ENCODE data around the gene ZBTB26.
A peak's percentile ranks its signal among the peaks of the same experiment; 100 is the strongest.

ZBTB26 gene

DNA sequence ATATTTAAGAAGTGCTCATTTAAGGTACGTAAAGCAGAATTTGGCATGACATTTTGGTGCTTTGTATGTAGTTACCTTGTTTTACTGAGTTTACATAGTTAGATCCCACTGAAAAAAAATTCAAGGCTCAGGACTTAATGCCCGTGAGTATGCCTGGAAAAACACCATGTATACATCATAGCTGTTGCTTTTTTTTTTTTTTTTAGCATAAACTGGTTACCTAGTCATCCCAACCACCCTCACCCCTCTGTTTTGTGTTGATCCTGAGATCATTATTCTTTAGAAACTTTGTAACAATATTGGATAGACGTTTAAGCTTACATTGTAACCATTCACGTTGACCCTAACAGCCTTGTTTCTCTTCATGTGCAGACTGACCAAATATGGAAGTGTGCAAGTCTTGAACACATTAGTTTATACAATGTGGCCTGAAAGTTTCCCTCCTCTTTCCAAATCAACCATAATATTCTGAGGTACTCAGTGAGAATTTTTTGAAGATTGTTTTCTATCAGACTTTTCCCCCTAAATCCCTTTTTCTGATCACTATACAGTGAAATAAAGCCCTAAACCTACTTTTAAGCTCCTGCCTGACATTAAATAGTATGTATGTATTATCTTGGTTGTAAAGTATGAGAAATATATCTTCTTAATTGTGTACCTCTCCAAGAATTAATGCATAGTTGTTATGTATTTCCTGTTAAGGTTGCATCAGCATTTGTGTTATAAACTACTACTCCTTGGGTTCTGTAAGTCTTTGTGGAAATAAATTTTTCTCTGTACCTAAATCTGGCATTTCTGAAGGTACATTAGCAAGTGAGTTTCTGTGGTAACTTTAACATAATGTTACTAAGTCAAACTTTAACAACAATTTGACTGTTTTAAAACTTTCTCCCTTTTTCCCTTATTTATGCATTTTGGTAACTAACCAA is 13.9 kb upstream of the ZBTB26 start:
- H3K9me3 ChIP-seq (ENCODE audit: control insufficient read depth, insufficient read depth, low read depth, low read length) = no peaks in the 10 kb centered on the region
- H3K4me1 ChIP-seq (ENCODE audit: control insufficient read depth, insufficient read depth, low read length) = peaks cover 8% of the 10 kb centered on the region
- no peaks in the 10 kb centered on the region for H3K27me3 ChIP-seq (ENCODE audit: control insufficient read depth, insufficient read depth, low read length)
- no peak overlapping the region for H3K4me3 ChIP-seq (ENCODE audit: low read depth, low read length)
- H3K27ac ChIP-seq (ENCODE audit: low read depth, low read length) = no peak overlapping the region; the same call in 1 of the 2 replicates
- no peak overlapping the region for H3K9ac ChIP-seq (ENCODE audit: low read length)
- no peaks in the 10 kb centered on the region for H3K36me3 ChIP-seq (ENCODE audit: control insufficient read depth, insufficient read depth, low read length)

DNA sequence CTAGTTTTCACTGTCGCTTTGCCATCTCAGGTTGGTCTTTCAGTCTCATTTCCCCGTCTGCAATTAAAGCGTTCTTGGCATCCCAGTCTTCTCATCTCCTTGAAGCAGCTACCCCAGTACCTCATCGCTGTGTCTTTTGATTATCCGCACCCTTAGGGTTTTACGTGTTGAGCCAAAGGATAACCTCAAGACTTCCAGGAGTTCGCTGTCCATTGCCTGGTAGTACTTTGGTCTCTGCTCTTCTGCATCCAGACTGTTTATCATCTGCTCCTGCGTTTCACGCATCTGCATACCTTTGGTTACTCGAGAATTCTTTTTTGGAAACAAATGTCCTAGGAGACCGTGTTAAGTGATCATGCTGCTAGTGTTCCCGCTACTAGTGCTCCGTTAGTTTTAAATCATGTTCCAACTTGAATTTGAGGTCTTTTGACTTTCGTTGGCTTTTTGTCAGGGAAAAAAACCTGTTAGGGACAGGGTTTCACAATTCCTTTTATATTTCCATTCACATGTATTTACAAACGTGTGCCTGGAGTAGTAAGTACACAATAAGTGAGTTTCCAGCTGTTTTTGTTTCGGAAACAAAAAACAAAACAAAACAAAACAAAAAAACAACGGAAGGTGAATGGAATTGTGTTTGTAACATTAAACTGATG is 10.4 kb upstream of the ZBTB26 start:
- H3K4me3 ChIP-seq (ENCODE audit: low read depth, low read length) = peak overlapping the region; percentile 84
- no peaks in the 10 kb centered on the region for H3K9me3 ChIP-seq (ENCODE audit: control insufficient read depth, insufficient read depth, low read depth, low read length)
- peaks cover 5% of the 10 kb centered on the region; the same call in 1 of the 2 replicates for H3K4me1 ChIP-seq (ENCODE audit: control insufficient read depth, insufficient read depth, low read length)
- peak overlapping the region; percentile 95 for H3K9ac ChIP-seq (ENCODE audit: low read length)
- H3K27me3 ChIP-seq (ENCODE audit: control insufficient read depth, insufficient read depth, low read length) = no peaks in the 10 kb centered on the region
- H3K36me3 ChIP-seq (ENCODE audit: control insufficient read depth, insufficient read depth, low read length) = peaks cover 16% of the 10 kb centered on the region
- peak overlapping the region; percentile 93 for H3K27ac ChIP-seq (ENCODE audit: low read depth, low read length)

DNA sequence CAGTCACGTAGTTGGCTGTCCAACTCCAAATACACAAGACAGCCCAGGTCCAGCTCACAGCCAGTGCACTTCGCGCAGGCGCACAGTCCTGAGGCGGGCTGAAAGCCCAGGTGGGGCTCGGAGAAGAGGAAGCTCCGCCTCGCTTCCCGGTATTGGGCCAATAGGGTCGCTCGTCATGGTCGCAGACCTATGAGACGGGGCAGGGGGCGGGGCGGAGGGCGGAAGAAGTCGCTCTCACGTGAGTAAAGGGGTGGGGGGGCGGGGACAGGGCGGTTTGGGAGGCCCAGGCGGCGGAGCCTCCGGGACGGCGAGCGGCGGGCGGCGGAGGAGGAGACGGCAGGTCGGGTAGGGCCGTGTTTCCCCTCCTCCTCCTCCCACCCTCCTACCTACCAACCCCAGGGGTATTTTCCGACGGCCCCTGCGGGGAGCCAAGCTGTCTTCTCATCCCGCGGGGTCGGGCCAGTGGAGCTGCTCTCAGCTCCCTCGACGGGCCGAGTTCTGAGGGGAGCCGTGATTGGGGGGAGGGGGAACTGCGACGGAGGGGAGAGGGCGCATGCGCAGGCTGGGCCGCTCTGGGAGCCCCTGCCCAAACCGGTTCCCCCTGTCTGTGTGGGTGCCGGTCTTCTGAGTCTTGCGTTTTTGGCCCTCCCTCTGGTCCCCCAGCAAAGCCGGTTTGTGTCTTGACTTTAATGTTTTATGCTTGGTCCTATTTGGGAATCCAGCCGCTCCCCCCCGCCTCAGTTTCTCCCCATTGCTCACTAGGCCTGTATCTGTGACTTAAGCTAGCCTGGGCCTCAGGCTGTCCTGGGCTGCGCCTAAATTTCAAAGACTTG is 9.7 kb upstream of the ZBTB26 start, which contains the start of gene RABGAP1:
Gene RABGAP1, plus strand, starts transcription at position 272 of the 833 bp plus-strand sequence. CDS start 16,040 bp downstream, outside the sequence.
- H3K4me3 ChIP-seq (ENCODE audit: low read depth, low read length) = peak within 1 kb of the TSS; percentile 84
- peak within 1 kb of the TSS; percentile 93 for H3K27ac ChIP-seq (ENCODE audit: low read depth, low read length)
- no peaks in the 10 kb centered on the region for H3K27me3 ChIP-seq (ENCODE audit: control insufficient read depth, insufficient read depth, low read length)
- H3K9ac ChIP-seq (ENCODE audit: low read length) = peak within 1 kb of the TSS; percentile 95
- peaks cover 23% of the 10 kb centered on the region for H3K36me3 ChIP-seq (ENCODE audit: control insufficient read depth, insufficient read depth, low read length)
- H3K4me1 ChIP-seq (ENCODE audit: control insufficient read depth, insufficient read depth, low read length) = peaks cover 5% of the 10 kb centered on the region; the same call in 1 of the 2 replicates
- H3K9me3 ChIP-seq (ENCODE audit: control insufficient read depth, insufficient read depth, low read depth, low read length) = no peaks in the 10 kb centered on the region

DNA sequence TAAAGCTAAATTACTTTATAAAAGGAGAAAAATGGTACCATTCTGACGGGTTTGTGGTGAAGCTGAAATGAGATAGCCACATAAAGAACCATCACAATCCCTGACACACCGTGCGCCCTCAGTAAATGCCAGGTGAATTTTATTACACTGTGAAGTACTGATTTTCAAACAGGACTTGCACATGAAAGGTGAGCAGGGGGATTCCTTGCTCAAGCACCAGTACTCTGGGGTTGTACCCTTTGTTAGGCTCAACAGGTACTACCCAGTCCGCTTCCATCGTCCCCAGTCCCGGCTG is 9.1 kb upstream of the ZBTB26 start:
- peak overlapping the region; percentile 46 for H3K9ac ChIP-seq (ENCODE audit: low read length)
- peaks cover 5% of the 10 kb centered on the region; the same call in 1 of the 2 replicates for H3K4me1 ChIP-seq (ENCODE audit: control insufficient read depth, insufficient read depth, low read length)
- peak overlapping the region; percentile 32; the same call in 1 of the 2 replicates for H3K27ac ChIP-seq (ENCODE audit: low read depth, low read length)
- no peaks in the 10 kb centered on the region for H3K9me3 ChIP-seq (ENCODE audit: control insufficient read depth, insufficient read depth, low read depth, low read length)
- no peaks in the 10 kb centered on the region for H3K27me3 ChIP-seq (ENCODE audit: control insufficient read depth, insufficient read depth, low read length)
- H3K36me3 ChIP-seq (ENCODE audit: control insufficient read depth, insufficient read depth, low read length) = peaks cover 23% of the 10 kb centered on the region
- peak overlapping the region; percentile 56 for H3K4me3 ChIP-seq (ENCODE audit: low read depth, low read length)

DNA sequence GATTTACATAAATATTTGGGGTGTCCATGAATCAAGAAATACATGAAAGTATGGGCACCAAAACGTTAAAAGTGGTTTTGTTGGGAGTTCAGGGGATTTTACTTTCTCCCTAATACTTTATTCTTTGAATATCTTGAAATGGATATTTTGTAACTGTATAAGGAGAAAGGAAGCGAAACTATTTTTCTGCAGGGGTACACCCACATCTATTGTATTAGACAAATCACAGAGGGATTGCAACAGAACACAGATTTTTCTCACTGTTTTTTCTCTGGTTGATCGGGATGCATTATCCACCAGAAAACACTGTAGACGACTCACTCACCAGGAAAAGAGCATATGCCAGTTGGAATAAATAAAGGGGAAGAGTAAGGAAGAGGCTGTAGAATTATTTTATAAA is 8.3 kb upstream of the ZBTB26 start:
- Histone ChIP-seq H3K4me1 (ENCODE audit: control insufficient read depth, insufficient read depth, low read length) (peaks cover 5% of the 10 kb centered on the region; the same call in 1 of the 2 replicates), H3K27me3 (ENCODE audit: control insufficient read depth, insufficient read depth, low read length) (no peaks in the 10 kb centered on the region), H3K9me3 (ENCODE audit: control insufficient read depth, insufficient read depth, low read depth, low read length) (no peaks in the 10 kb centered on the region), H3K36me3 (ENCODE audit: control insufficient read depth, insufficient read depth, low read length) (peaks cover 23% of the 10 kb centered on the region), H3K27ac (ENCODE audit: low read depth, low read length) (no peak overlapping the region), H3K9ac (ENCODE audit: low read length) (no peak overlapping the region), H3K4me3 (ENCODE audit: low read depth, low read length) (no peak overlapping the region)

DNA sequence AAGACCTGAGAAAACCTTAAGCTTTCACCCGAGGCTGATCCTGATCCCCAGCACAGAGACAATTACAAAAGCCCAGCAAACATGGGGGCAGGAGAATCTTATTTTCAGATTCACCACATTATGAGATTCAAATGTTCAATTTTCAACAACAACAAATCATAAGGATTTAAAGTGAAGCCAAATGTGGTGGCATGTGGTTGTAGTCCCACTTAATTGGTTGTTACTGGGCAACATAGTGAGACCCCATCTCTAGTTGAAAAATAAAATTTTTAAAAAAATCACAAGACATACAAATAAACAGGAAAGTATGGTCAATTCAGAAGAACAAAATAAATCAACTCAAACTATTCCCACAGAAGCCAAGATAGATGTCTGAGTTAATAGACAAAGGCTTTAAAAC is 5.6 kb upstream of the ZBTB26 start:
- Histone ChIP-seq H3K4me3 (ENCODE audit: low read depth, low read length) (no peak overlapping the region), H3K9ac (ENCODE audit: low read length) (no peak overlapping the region), H3K36me3 (ENCODE audit: control insufficient read depth, insufficient read depth, low read length) (peaks cover 23% of the 10 kb centered on the region), H3K4me1 (ENCODE audit: control insufficient read depth, insufficient read depth, low read length) (peaks cover 9% of the 10 kb centered on the region; the same call in 1 of the 2 replicates), H3K9me3 (ENCODE audit: control insufficient read depth, insufficient read depth, low read depth, low read length) (no peaks in the 10 kb centered on the region), H3K27me3 (ENCODE audit: control insufficient read depth, insufficient read depth, low read length) (no peaks in the 10 kb centered on the region), H3K27ac (ENCODE audit: low read depth, low read length) (no peak overlapping the region)

DNA sequence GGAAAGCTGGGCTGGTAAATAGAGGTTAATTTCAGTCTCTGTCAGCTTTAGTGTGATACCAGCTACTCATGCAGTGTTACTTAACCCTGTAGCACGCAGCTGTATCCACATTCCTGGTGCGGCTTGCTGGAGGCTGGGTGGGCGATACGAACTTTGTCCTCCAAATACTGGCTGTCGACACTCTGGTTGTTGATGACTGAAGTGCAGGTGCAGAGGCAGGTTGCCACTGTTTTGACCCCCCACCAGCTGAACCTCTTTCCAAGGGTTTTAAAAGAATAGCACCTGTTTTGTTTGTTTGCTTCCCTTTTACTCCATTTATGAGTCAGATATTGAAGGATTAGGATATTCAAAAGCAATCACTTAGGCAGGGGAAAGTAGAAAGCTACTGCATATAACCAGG is 5.2 kb upstream of the ZBTB26 start:
- no peak overlapping the region for H3K9ac ChIP-seq (ENCODE audit: low read length)
- peaks cover 9% of the 10 kb centered on the region; the same call in 1 of the 2 replicates for H3K4me1 ChIP-seq (ENCODE audit: control insufficient read depth, insufficient read depth, low read length)
- no peaks in the 10 kb centered on the region for H3K27me3 ChIP-seq (ENCODE audit: control insufficient read depth, insufficient read depth, low read length)
- no peak overlapping the region for H3K4me3 ChIP-seq (ENCODE audit: low read depth, low read length)
- H3K36me3 ChIP-seq (ENCODE audit: control insufficient read depth, insufficient read depth, low read length) = peaks cover 23% of the 10 kb centered on the region
- no peaks in the 10 kb centered on the region for H3K9me3 ChIP-seq (ENCODE audit: control insufficient read depth, insufficient read depth, low read depth, low read length)
- H3K27ac ChIP-seq (ENCODE audit: low read depth, low read length) = no peak overlapping the region

DNA sequence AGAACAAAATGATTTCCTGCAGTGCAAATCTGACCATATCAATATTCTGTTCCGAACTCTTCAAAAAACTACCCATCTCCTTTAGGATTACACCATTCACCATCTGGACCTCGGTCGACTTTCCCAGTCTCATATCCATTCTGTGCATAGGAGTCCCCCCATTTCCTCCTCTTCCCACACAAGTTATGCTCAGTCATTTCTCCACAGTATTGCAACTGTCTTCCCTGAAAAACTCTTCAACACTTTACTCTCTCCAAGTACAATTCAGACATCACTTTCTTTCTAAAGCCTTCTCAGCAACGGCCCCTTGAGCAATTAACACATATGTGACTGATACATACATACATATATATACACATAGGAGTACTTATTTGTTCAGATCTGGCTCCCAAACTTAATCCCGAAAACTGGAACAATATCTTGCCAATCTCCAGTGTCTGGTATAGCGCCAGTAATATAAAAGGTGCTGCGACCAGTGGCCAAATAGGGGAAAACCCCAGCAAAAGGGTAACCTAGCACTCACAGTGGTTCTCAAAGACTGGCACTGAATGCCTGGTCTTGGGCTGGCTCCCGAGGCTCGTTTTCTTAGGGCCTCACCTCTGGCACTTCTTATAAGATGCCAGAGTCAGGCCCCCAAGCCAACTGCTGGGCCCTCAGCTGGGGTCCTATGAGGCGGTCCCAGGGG is 629 bp downstream of the ZBTB26 start:
- H3K36me3 ChIP-seq (ENCODE audit: control insufficient read depth, insufficient read depth, low read length) = no peaks in the 10 kb centered on the region; the same call in 1 of the 2 replicates
- H3K27ac ChIP-seq (ENCODE audit: low read depth, low read length) = peak overlapping the region; percentile 83
- peak overlapping the region; percentile 98 for H3K4me3 ChIP-seq (ENCODE audit: low read depth, low read length)

DNA sequence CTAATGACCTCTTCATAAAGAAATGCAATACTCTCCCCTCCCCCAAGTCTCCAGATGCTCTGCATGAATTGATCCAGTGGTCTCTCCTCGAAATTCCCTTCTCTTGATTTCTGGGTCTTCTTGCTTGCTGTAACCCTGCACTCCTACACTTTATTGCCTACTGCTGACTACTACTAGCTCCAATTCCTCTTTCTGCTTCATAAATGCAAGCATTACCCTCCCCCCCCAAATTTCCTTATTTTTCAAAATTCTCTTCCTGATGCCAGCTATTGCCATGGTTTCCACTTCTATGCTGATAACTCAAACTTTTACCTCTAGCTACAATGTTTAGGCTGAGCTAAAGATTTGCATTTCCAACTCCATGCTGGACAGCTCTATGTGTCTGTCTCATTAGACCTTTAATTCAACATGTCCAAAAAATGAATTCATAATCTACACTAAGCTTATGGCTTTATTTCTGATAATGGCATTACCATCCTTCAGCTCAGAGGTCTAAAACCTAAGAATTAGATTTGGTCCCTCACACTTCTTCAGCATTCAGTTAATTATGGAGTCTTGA is 1.4 kb downstream of the ZBTB26 start:
- Histone ChIP-seq H3K4me3 (ENCODE audit: low read depth, low read length) (peak overlapping the region; percentile 98; the same call in 1 of the 2 replicates), H3K9ac (ENCODE audit: low read length) (no peak overlapping the region)

More for the DNA sequence above, 629 bp downstream of the ZBTB26 start:
- Histone ChIP-seq H3K9me3 (ENCODE audit: control insufficient read depth, insufficient read depth, low read depth, low read length) (no peaks in the 10 kb centered on the region), H3K4me1 (ENCODE audit: control insufficient read depth, insufficient read depth, low read length) (peaks cover 11% of the 10 kb centered on the region), H3K27me3 (ENCODE audit: control insufficient read depth, insufficient read depth, low read length) (no peaks in the 10 kb centered on the region), H3K9ac (ENCODE audit: low read length) (peak overlapping the region; percentile 87)

DNA sequence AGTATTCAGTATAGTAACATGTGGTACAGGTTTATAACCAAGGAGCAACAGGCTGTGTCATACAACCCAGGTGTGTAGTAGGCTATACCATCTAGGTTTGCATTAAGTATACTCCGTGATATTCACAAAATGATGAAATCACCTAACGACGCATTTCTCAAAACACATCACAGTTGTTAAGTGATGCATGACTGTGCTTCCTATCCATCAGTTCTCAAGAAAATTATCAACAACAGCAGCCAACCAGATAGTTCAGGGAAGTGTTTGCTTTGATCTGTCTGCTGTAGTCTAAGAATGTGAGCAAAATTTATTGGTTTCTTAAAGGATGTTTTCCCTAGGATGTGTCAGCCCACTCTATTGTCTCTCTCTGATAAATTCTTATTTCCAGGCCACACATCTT is 7.4 kb downstream of the ZBTB26 start:
- Histone ChIP-seq H3K9me3 (ENCODE audit: control insufficient read depth, insufficient read depth, low read depth, low read length) (no peaks in the 10 kb centered on the region), H3K4me1 (ENCODE audit: control insufficient read depth, insufficient read depth, low read length) (peaks cover 10% of the 10 kb centered on the region; the same call in 1 of the 2 replicates), H3K4me3 (ENCODE audit: low read depth, low read length) (no peak overlapping the region), H3K27ac (ENCODE audit: low read depth, low read length) (no peak overlapping the region), H3K27me3 (ENCODE audit: control insufficient read depth, insufficient read depth, low read length) (no peaks in the 10 kb centered on the region), H3K36me3 (ENCODE audit: control insufficient read depth, insufficient read depth, low read length) (peaks cover 11% of the 10 kb centered on the region), H3K9ac (ENCODE audit: low read length) (no peak overlapping the region)

More for the DNA sequence above, 1.4 kb downstream of the ZBTB26 start:
- Histone ChIP-seq H3K27ac (ENCODE audit: low read depth, low read length) (no peak overlapping the region), H3K9me3 (ENCODE audit: control insufficient read depth, insufficient read depth, low read depth, low read length) (no peaks in the 10 kb centered on the region), H3K27me3 (ENCODE audit: control insufficient read depth, insufficient read depth, low read length) (no peaks in the 10 kb centered on the region), H3K36me3 (ENCODE audit: control insufficient read depth, insufficient read depth, low read length) (no peaks in the 10 kb centered on the region; the same call in 1 of the 2 replicates), H3K4me1 (ENCODE audit: control insufficient read depth, insufficient read depth, low read length) (peaks cover 11% of the 10 kb centered on the region)

All from HUES6 (cell line).